AG04450 (cell line): ENCODE measurements around the gene LYRM4. TPM values are rescaled to one million over a fixed set of nuclear protein-coding genes. Genes with fewer than 3 reads are reported as not detected.

Experiments
- CTCF ChIA-PET: fragments of 300-600, 350-600 bp; formaldehyde crosslinking; extraction: SDS; loops from one replicate; lab custom pipeline; 2022; ENCODE audit warnings: antibody characterized with exemption, inconsistent platforms; lab: Charles Lee
- POLR2A ChIA-PET: fragments of 350-600 bp; formaldehyde crosslinking; extraction: SDS; loops from one replicate; lab custom pipeline; 2021; ENCODE audit warnings: antibody characterized with exemption, inconsistent platforms; lab: Yijun Ruan, JAX
- DNase-seq: peaks from one replicate; pipeline ENCODE4 v3.0.0-alpha.2; 2011; ENCODE audit warnings: low read depth, low spot score
- H3K27ac ChIP-seq: one replicate; pipeline ENCODE4 v1.5.1; 2012; ENCODE audit warnings: low read depth, low read length, control low read depth
- H3K27me3 ChIP-seq: one replicate; pipeline ENCODE4 v1.6.0; 2012; ENCODE audit warnings: low read length; ENCODE audit not compliant: control insufficient read depth, insufficient read depth
- H3K4me3 ChIP-seq: 2 replicates; pipeline ENCODE4 v1.5.1; 2011; ENCODE audit warnings: mild to moderate bottlenecking, low read depth, low read length, control low read depth
- H3K9me3 ChIP-seq: 2 replicates; pipeline ENCODE4 v1.5.1; 2012; ENCODE audit warnings: low read length; ENCODE audit not compliant: control insufficient read depth, insufficient read depth
- polyA minus RNA-seq: library from RNA; depleted of rRNA, polyadenylated mRNA; stranded (reverse); fragments of >200 nt; gene quantifications from 2 replicates; pipeline ENCODE4 v1.2.3, GENCODE V29; 2011; rRNA and poly(A)+ RNA removed
- polyA plus RNA-seq: library from polyadenylated mRNA; depleted of rRNA; stranded (reverse); fragments of >200 nt; gene quantifications from 2 replicates; pipeline ENCODE4 v1.2.3, GENCODE V29; 2011; rRNA removed
- TF ChIP-seq, protein P1 (sequence below): IDR thresholded peaks from 2 replicates; pipeline ENCODE4 v1.5.1; 2011; ENCODE audit warnings: low read depth, low read length, control low read depth, inconsistent platforms

The LYRM4 gene
- polyA plus RNA-seq: 38.9 and 41.4 TPM in 2 replicates
- polyA minus RNA-seq: 17.6 and 17.7 TPM in 2 replicates

DNA sequence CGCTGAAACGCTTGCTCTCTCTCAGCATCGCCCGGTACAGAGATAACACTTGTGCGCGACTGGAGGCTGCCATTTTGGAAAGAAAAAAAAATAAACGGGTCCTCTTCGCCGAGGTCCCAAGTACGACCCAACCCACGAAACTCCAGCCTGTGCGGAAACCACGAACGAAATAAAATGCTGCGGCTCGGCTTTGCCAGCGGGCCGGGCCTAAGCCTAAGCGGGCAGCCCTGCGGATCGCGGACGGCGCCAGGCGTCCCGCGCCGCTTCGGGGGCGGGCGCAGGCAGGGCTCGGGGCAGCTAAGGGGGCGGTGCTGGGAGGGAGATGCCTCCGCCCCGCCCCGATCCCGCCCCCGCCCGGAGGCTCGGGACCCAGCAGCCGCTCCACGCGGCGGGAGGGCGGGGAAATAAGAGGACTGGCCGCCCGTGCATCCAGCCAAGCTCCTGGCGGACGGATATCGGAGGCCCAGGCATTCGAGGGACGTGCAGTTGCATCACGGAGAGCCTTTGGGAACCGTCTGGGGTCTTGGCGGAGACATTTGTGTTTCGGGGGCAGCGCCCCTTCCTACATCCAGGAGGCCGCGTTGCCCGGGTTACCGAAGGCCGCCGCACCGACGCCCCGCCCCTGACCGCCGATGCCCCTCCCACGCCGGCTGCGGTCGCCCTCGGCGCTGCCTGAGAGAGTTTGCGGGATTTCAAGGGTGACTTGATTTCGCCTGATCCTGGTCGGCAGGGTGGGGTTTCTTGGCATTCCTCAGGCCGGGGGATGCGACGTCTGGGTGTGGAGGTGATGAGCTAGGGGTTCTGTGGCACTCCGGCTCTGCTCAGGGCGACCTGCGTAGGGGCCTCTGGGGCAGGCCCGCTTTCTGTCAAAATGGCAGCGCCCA lies at the start of gene LYRM4, which contains the start of gene FARS2:
TSS of gene LYRM4 (minus strand) at position 290 of the 884 bp plus-strand sequence. CDS start at position 73, 217 bp downstream.
TSS of gene FARS2 (plus strand) at position 853 of the 884 bp plus-strand sequence.
- Histone ChIP-seq H3K27me3 (no peaks in the 10 kb centered on the region), H3K9me3 (no peaks in the 10 kb centered on the region), H3K27ac (peak within 1 kb of the TSS; percentile 93), H3K4me3 (peak within 1 kb of the TSS; percentile 92)
- peak; percentile 44 for DNase-seq
- ChIA-PET POLR2A (interaction anchor here (0.6 to 1.5 kb wide), 3 partner anchors 27 to 1126 kb away, joined by 3 to 9 read pairs (median 8); partner anchors contain the start of gene ECI2), CTCF (interaction anchor here (0.8 to 1.9 kb wide), 15 partner anchors 8 to 142 kb away, joined by 3 to 14 read pairs (median 4); no protein-coding TSS in a partner anchor)
- TF ChIP-seq, protein P1, sequence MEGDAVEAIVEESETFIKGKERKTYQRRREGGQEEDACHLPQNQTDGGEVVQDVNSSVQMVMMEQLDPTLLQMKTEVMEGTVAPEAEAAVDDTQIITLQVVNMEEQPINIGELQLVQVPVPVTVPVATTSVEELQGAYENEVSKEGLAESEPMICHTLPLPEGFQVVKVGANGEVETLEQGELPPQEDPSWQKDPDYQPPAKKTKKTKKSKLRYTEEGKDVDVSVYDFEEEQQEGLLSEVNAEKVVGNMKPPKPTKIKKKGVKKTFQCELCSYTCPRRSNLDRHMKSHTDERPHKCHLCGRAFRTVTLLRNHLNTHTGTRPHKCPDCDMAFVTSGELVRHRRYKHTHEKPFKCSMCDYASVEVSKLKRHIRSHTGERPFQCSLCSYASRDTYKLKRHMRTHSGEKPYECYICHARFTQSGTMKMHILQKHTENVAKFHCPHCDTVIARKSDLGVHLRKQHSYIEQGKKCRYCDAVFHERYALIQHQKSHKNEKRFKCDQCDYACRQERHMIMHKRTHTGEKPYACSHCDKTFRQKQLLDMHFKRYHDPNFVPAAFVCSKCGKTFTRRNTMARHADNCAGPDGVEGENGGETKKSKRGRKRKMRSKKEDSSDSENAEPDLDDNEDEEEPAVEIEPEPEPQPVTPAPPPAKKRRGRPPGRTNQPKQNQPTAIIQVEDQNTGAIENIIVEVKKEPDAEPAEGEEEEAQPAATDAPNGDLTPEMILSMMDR: peak; percentile 63

DNA sequence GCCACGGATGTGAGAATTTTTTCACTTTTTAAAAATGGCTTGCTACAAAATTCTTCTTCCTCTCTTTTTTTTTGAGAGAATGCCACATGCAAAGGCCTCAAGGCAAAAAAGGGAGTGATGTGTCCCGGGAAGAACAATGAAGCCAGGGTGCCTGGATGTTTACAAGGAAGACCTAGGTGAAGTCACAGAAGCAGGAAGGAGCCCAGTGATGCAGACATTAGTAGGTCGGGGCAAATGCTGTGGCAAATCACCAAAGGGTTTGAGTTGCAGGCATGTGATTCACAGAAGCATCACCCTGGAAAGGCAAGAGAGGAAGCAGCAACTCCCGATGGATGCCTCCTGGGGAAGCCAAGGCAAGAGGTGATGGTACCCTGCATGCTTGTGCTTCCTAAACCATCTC lies 47.3 kb upstream of the LYRM4 start:
- TF ChIP-seq, protein P1: no peak
- CTCF ChIA-PET: no interaction called here
- Histone ChIP-seq H3K27me3 (no peaks in the 10 kb centered on the region), H3K9me3 (no peaks in the 10 kb centered on the region), H3K4me3 (no peak overlapping the region), H3K27ac (no peak overlapping the region)
- no peak for DNase-seq
- POLR2A ChIA-PET: no interaction called here

DNA sequence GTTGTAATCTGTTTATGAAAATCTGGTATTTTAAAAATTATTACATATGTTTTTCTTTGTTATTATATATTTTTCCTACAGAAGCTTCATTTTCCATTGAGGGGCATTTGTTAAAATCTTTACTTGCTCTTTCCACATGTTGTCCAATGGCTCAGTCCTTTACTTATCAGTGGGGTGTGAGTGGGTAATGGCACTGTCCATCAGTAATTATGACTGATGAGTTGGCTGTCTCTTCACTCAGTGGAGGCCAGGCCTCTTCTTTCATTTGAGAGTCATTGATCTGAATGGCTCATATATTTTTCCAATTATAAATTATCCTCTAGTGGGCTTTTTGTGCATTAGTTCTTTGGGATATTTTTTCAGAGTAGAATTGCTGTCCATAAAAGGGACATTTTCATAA lies 46.3 kb upstream of the LYRM4 start:
- TF ChIP-seq, protein P1: no peak
- ChIA-PET CTCF (no interaction called here), POLR2A (no interaction called here)
- Histone ChIP-seq H3K9me3 (no peaks in the 10 kb centered on the region), H3K4me3 (no peak overlapping the region), H3K27me3 (no peaks in the 10 kb centered on the region), H3K27ac (no peak overlapping the region)
- no peak for DNase-seq

DNA sequence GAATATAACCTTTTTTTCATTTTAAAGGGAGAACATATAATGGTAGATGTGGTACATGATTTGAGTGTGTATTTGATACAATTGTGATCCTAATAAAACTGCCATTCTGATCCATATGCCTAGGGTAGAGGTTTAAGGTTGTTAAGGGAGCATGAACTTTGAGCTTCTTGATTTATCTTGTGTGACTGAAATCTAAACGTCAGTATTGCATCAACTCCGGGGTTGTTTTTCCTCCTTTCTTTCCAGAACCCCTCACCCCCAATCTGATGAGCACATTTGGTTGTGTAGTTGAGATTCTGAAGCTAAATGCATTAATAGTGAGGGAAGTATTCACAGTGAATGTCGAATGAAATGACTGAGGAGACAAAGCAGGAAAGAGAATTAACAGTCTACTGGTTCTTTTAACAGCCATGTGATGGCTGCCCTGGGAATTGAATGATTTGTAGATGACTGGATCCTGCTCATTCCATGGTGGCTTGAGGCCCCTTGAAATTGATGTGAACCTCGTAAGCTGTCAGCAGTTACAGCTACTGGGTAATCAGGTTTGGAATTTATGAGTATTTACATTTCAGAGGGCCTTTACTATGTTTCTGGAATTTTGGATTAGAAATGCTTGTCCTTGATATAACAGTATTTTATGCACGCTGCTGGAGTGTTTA lies 45.3 kb upstream of the LYRM4 start:
- Histone ChIP-seq H3K9me3 (no peaks in the 10 kb centered on the region), H3K27ac (no peak overlapping the region), H3K4me3 (no peak overlapping the region), H3K27me3 (no peaks in the 10 kb centered on the region)
- CTCF ChIA-PET: no interaction called here
- TF ChIP-seq, protein P1: no peak
- no peak for DNase-seq
- POLR2A ChIA-PET: no interaction called here

DNA sequence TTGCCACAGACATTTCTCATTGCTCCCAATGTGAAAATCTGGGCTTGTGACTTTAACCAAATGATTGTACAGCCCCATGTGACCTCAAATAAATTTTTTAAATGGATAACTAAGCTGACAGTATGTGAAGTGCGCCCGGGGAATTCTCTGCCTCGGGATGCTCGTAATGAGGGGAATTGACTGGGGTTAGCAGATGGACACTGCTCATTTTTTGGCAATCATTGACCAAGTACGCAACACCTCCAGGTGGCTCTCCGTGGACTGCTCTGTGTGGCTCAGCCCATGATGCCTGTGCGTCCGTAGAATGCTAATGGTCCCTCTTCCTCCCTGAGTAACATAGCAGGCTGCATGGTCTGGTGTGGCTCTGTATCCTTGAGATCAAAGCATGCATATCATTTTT lies 42.9 kb upstream of the LYRM4 start:
- POLR2A ChIA-PET: no interaction called here

More for the DNA sequence above, 42.9 kb upstream of the LYRM4 start:
- TF ChIP-seq, protein P1: no peak
- Histone ChIP-seq H3K4me3 (no peak overlapping the region), H3K27ac (no peak overlapping the region), H3K9me3 (no peaks in the 10 kb centered on the region), H3K27me3 (no peaks in the 10 kb centered on the region)
- CTCF ChIA-PET: no interaction called here
- no peak for DNase-seq
